ENCODE data around the gene CYP27C1.
"Not testable (repeated sequence)": the region's sequence is repeated elsewhere in the genome, so short reads cannot be mapped to it uniquely, and the experiment has no call there.

CYP27C1 gene

GRCh38 chr2:127217470-127218325 is 2.4 kb downstream of the CYP27C1 start:
- H3K36me3 ChIP-seq (ENCODE audit: insufficient read depth, low read length) = no peaks in the 10 kb centered on the region
- no peaks in the 10 kb centered on the region for H3K9me2 ChIP-seq (replicated peaks; ENCODE audit: low read depth, low read length)
- no peaks in the 10 kb centered on the region for H3K27me3 ChIP-seq (ENCODE audit: insufficient read depth, low read length, poor library complexity, severe bottlenecking)
- H3K79me2 ChIP-seq (ENCODE audit: insufficient read depth, low read length) = no peaks in the 10 kb centered on the region
- TF ChIP-seq CTCF (conservative IDR thresholded peaks at IDR 0.05; ENCODE audit: low read length) (no peak), EZH2phosphoT487 (IDR thresholded peaks at IDR 0.05; ENCODE audit: borderline replicate concordance) (no peak)
- no peak overlapping the region for H2AFZ ChIP-seq (ENCODE audit: low read length)
- no peaks in the 10 kb centered on the region for H4K20me1 ChIP-seq (ENCODE audit: insufficient read depth, low read length, poor library complexity, severe bottlenecking)
- H3K9ac ChIP-seq (ENCODE audit: low read depth, low read length, poor library complexity, severe bottlenecking) = no peak overlapping the region
- no peaks in the 10 kb centered on the region for H3K9me3 ChIP-seq (ENCODE audit: insufficient read depth, low read depth, low read length)
- H3F3A ChIP-seq (ENCODE audit: low read depth) = no peaks in the 10 kb centered on the region
- no peak overlapping the region for H3K4me2 ChIP-seq (ENCODE audit: low read depth, low read length, poor library complexity, severe bottlenecking)
- H3K4me3 ChIP-seq (ENCODE audit: low read length, poor library complexity, severe bottlenecking) = no peak overlapping the region
- H3K4me1 ChIP-seq (ENCODE audit: insufficient read depth, low read length, poor library complexity, severe bottlenecking) = no peaks in the 10 kb centered on the region

GRCh38 chr2:127216593-127216992 is 3.5 kb downstream of the CYP27C1 start:
- H3K9me3 ChIP-seq (ENCODE audit: insufficient read depth, low read depth, low read length) = no peaks in the 10 kb centered on the region
- H3K9me2 ChIP-seq (replicated peaks; ENCODE audit: low read depth, low read length) = no peaks in the 10 kb centered on the region
- no peaks in the 10 kb centered on the region for H3K4me1 ChIP-seq (ENCODE audit: insufficient read depth, low read length, poor library complexity, severe bottlenecking)
- no peak overlapping the region for H2AFZ ChIP-seq (ENCODE audit: low read length)
- no peaks in the 10 kb centered on the region for H3K36me3 ChIP-seq (ENCODE audit: insufficient read depth, low read length)
- TF ChIP-seq EZH2phosphoT487 (IDR thresholded peaks at IDR 0.05; ENCODE audit: borderline replicate concordance) = no peak
- no peak for TF ChIP-seq CTCF (conservative IDR thresholded peaks at IDR 0.05; ENCODE audit: low read length)
- no peaks in the 10 kb centered on the region for H3K79me2 ChIP-seq (ENCODE audit: insufficient read depth, low read length)
- no peaks in the 10 kb centered on the region for H4K20me1 ChIP-seq (ENCODE audit: insufficient read depth, low read length, poor library complexity, severe bottlenecking)
- no peak overlapping the region for H3K9ac ChIP-seq (ENCODE audit: low read depth, low read length, poor library complexity, severe bottlenecking)
- no peak overlapping the region for H3K4me2 ChIP-seq (ENCODE audit: low read depth, low read length, poor library complexity, severe bottlenecking)
- no peak overlapping the region for H3K4me3 ChIP-seq (ENCODE audit: low read length, poor library complexity, severe bottlenecking)
- no peaks in the 10 kb centered on the region for H3F3A ChIP-seq (ENCODE audit: low read depth)
- no peaks in the 10 kb centered on the region for H3K27me3 ChIP-seq (ENCODE audit: insufficient read depth, low read length, poor library complexity, severe bottlenecking)

- Histone ChIP-seq H3F3A (ENCODE audit: low read depth) (no peaks in the 10 kb centered on the region), H3K4me2 (ENCODE audit: low read depth, low read length, poor library complexity, severe bottlenecking) (no peak overlapping the region), H3K9me3 (ENCODE audit: insufficient read depth, low read depth, low read length) (no peaks in the 10 kb centered on the region), H3K79me2 (ENCODE audit: insufficient read depth, low read length) (no peaks in the 10 kb centered on the region), H4K20me1 (ENCODE audit: insufficient read depth, low read length, poor library complexity, severe bottlenecking) (no peaks in the 10 kb centered on the region), H3K27me3 (ENCODE audit: insufficient read depth, low read length, poor library complexity, severe bottlenecking) (no peaks in the 10 kb centered on the region), H2AFZ (ENCODE audit: low read length) (no peak overlapping the region), H3K9ac (ENCODE audit: low read depth, low read length, poor library complexity, severe bottlenecking) (no peak overlapping the region), H3K9me2 (replicated peaks; ENCODE audit: low read depth, low read length) (no peaks in the 10 kb centered on the region), H3K4me3 (ENCODE audit: low read length, poor library complexity, severe bottlenecking) (no peak overlapping the region), H3K36me3 (ENCODE audit: insufficient read depth, low read length) (no peaks in the 10 kb centered on the region), H3K4me1 (ENCODE audit: insufficient read depth, low read length, poor library complexity, severe bottlenecking) (no peaks in the 10 kb centered on the region)
- TF ChIP-seq EZH2phosphoT487 (IDR thresholded peaks at IDR 0.05; ENCODE audit: borderline replicate concordance) (no peak), CTCF (conservative IDR thresholded peaks at IDR 0.05; ENCODE audit: low read length) (no peak)
These were observed 4.0 kb downstream of the CYP27C1 start for GRCh38 chr2:127216095-127216494.

- H4K20me1 ChIP-seq (ENCODE audit: insufficient read depth, low read length, poor library complexity, severe bottlenecking); H3K4me2 ChIP-seq (ENCODE audit: low read depth, low read length, poor library complexity, severe bottlenecking); H2AFZ ChIP-seq (ENCODE audit: low read length); H3K9me3 ChIP-seq (ENCODE audit: insufficient read depth, low read depth, low read length); H3K36me3 ChIP-seq (ENCODE audit: insufficient read depth, low read length); H3K79me2 ChIP-seq (ENCODE audit: insufficient read depth, low read length); H3K4me1 ChIP-seq (ENCODE audit: insufficient read depth, low read length, poor library complexity, severe bottlenecking); H3K4me3 ChIP-seq (ENCODE audit: low read length, poor library complexity, severe bottlenecking); H3F3A ChIP-seq (ENCODE audit: low read depth); H3K9ac ChIP-seq (ENCODE audit: low read depth, low read length, poor library complexity, severe bottlenecking); H3K9me2 ChIP-seq (replicated peaks; ENCODE audit: low read depth, low read length); H3K27me3 ChIP-seq (ENCODE audit: insufficient read depth, low read length, poor library complexity, severe bottlenecking): not testable (repeated sequence)
These were observed 5.9 kb downstream of the CYP27C1 start for GRCh38 chr2:127214201-127214600.
